NT2/D1 (cell line): ENCODE results near the gene EBLN1.

ENCODE experiments used
- SUZ12 ChIP-seq: IDR thresholded peaks from 2 replicates; pipeline ENCODE4 v1.6.1; 2011; ENCODE audit not compliant: insufficient read length, insufficient read depth; ENCODE audit errors: extremely low read depth
- YY1 ChIP-seq: IDR thresholded peaks from 2 replicates; pipeline ENCODE4 v1.6.1; 2011; ENCODE audit not compliant: insufficient read length, insufficient read depth
- ZNF274 ChIP-seq: IDR thresholded peaks from 2 replicates; pipeline ENCODE4 v1.6.1; 2011; ENCODE audit warnings: mild to moderate bottlenecking, low read depth, low read length

- TF ChIP-seq YY1, result no peak
- TF ChIP-seq ZNF274, result no peak
- TF ChIP-seq SUZ12, result no peak
These were observed 41.5 kb upstream of the EBLN1 start for GRCh38 chr10:22259280-22259679.
